HEK293T (cell line): ENCODE measurements around the gene SPAG16.

Experiments used
- BHLHE40 ChIP-seq: fragments of 450-650 bp; IDR thresholded peaks from 2 replicates; pipeline ENCODE4 v1.6.1; 2016; ENCODE audit warnings: mild to moderate bottlenecking, moderate library complexity, borderline replicate concordance
- ELF4 ChIP-seq: fragments of 450-650 bp; IDR thresholded peaks from 2 replicates; pipeline ENCODE4 v1.6.1; 2017; ENCODE audit warnings: antibody characterized with exemption
- FOXK2 ChIP-seq: fragments of 450-650 bp; IDR thresholded peaks from 2 replicates; pipeline ENCODE4 v1.6.1; 2016; ENCODE audit warnings: mild to moderate bottlenecking
- HDGF ChIP-seq: fragments of 450-650 bp; IDR thresholded peaks from 2 replicates; pipeline ENCODE4 v1.6.1; 2017; ENCODE audit warnings: antibody characterized with exemption, borderline replicate concordance
- L3MBTL2 ChIP-seq: fragments of 450-650 bp; conservative IDR thresholded peaks from 2 replicates; pipeline ENCODE4 v1.6.1; 2016; ENCODE audit warnings: mild to moderate bottlenecking
- SP1 ChIP-seq: fragments of 450-650 bp; IDR thresholded peaks from 2 replicates; pipeline ENCODE4 v1.6.1; 2017
- SUZ12 ChIP-seq: fragments of 450-650 bp; IDR thresholded peaks from 2 replicates; pipeline ENCODE4 v1.6.1; 2016; ENCODE audit warnings: mild to moderate bottlenecking
- TARDBP ChIP-seq: fragments of 450-650 bp; IDR thresholded peaks from 2 replicates; pipeline ENCODE4 v1.6.1; 2016
- TF ChIP-seq, protein P1 (sequence below): fragments of 450-650 bp; IDR thresholded peaks from 2 replicates; pipeline ENCODE4 v1.6.1; 2016

DNA sequence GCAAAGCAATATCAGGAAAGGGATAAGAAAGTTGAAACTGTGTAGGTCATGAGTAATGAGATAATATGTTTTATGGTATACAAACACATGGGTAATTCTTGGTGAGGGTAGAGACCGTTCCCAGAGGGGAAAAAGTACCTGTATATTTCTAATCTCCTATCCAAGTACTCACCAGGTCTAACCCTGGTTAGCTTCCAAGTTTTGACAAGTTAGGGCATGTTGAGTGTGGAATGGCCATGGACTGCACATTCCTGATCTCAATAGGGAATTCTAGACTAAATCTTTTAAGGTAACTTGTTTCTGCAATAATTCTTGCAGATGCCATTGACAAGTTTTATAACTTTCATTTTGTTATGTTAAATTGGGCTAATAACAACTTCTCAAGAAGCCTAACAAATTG lies 216.6 kb downstream of the SPAG16 start:
- TF ChIP-seq HDGF: no peak
- TF ChIP-seq, protein P1, sequence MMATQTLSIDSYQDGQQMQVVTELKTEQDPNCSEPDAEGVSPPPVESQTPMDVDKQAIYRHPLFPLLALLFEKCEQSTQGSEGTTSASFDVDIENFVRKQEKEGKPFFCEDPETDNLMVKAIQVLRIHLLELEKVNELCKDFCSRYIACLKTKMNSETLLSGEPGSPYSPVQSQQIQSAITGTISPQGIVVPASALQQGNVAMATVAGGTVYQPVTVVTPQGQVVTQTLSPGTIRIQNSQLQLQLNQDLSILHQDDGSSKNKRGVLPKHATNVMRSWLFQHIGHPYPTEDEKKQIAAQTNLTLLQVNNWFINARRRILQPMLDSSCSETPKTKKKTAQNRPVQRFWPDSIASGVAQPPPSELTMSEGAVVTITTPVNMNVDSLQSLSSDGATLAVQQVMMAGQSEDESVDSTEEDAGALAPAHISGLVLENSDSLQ: no peak
- TF ChIP-seq L3MBTL2: no peak
- no peak for TF ChIP-seq BHLHE40
- TF ChIP-seq TARDBP: no peak
- TF ChIP-seq SP1: no peak
- TF ChIP-seq FOXK2: no peak
- TF ChIP-seq SUZ12: no peak
- no peak for TF ChIP-seq ELF4
